GM19238 (cell line): ENCODE data around the gene SLC12A9.
"Not testable (repeated sequence)": the region's sequence is repeated elsewhere in the genome, so short reads cannot be mapped to it uniquely, and the experiment has no call there.

Experiments used
- DNase-seq: peaks from one replicate; pipeline ENCODE4 v3.0.0; 2011; ENCODE audit warnings: low spot score; ENCODE audit not compliant: insufficient read length

The SLC12A9 gene, protein sequence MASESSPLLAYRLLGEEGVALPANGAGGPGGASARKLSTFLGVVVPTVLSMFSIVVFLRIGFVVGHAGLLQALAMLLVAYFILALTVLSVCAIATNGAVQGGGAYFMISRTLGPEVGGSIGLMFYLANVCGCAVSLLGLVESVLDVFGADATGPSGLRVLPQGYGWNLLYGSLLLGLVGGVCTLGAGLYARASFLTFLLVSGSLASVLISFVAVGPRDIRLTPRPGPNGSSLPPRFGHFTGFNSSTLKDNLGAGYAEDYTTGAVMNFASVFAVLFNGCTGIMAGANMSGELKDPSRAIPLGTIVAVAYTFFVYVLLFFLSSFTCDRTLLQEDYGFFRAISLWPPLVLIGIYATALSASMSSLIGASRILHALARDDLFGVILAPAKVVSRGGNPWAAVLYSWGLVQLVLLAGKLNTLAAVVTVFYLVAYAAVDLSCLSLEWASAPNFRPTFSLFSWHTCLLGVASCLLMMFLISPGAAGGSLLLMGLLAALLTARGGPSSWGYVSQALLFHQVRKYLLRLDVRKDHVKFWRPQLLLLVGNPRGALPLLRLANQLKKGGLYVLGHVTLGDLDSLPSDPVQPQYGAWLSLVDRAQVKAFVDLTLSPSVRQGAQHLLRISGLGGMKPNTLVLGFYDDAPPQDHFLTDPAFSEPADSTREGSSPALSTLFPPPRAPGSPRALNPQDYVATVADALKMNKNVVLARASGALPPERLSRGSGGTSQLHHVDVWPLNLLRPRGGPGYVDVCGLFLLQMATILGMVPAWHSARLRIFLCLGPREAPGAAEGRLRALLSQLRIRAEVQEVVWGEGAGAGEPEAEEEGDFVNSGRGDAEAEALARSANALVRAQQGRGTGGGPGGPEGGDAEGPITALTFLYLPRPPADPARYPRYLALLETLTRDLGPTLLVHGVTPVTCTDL

DNA sequence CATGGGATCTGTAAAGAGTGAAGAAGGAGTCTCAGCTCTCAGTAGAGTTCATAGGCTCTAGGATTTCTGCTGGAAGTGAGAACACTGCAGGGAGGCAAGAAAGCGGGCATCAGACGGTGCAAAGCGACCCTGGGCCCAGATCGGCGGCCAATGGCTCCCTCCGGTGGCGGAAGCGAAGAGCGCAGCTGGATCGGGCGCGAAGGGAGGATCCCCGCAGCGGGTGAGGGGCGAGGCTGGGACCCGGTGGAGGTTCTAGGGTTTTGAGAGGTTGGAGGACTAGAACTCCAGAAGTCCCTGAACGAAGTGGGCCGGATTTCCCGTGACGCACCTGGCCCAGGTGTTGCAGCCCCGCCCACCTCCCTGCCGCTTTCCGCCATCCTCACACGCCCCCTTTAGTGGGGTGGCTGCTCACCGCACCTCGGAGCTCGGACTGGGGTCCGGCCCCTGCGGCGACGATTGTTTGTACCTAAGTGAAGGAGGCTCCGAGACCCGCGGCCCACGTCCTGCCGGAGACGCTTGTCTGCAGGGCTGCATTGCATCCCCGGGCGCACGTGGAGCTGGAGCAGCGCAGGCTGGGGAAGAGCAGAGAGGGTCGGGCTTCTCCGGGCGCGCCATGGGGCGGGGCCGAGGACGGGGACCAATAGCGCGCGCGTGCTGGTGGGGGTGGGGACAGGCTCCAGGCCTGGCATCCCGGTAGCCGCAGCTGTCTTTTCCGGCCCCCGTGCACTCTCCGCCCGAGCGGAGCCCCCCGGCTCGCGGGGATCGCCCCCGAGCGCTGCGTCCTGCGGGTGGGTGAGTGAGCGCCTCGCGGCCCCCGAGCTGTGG, at the start of gene SLC12A9:
SLC12A9 (plus strand) TSS at position 666 of the 825 bp plus-strand sequence. CDS start 1,485 bp downstream, outside the sequence.
- peak; percentile 98 for DNase-seq

DNA sequence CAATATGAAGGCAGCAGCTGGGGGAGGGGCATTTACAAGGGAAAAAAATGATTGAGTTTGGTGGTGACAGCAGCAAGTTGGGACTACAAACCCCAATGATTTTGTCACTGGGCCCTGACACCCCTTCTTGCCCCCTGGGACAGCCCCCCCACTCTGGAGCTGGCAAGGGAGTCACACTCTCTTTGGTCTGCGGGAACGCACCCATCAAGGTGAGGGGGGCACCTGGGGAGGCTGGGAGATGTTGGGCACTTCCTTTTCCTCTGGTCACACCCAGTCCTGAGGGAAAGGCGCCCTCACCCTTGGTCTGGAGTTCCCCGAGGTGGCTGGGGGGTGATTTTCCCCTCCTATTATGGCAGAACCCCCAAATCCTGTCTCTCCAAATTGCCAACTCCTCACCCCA, 49.6 kb upstream of the SLC12A9 start:
- DNase-seq, result no peak

DNA sequence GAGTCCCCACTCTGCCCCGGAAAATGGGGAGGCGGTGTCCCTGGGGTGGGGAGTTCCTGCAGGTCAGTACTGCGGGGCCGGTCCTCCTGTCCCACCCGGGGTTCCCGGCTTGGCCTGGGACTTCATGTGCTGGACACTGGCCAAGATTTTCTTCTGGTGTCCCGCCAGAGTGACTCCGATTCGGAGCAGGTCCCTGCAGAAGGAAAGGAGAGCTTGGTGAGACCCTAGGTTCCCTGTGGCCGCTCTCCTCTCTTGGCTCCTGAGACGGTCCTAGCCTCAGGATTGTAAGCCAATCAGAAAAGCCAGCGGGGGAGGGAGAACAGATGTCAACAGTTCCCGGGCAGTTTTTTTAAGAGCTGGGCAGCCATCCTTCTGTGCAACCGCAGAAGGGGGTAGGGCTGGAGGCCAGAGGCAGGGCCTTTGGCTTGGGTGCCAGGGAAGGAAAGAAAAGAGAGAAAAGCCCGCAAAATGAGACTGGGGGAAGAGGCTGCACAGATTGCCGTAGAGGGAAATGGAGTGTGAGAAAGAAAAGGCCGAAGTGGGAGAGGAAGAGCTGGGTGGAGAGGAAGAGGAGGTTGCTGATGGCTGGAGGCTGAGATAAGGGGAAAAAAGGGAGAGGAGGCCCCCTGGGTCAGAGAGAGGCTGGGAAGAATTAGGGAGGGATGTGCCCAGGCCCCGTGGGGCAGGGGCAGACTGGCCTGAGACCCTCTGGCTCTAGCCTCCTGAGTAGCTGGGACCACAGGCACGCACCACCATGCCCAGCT, 48.9 kb upstream of the SLC12A9 start:
- DNase-seq, result peak; percentile 92

DNA sequence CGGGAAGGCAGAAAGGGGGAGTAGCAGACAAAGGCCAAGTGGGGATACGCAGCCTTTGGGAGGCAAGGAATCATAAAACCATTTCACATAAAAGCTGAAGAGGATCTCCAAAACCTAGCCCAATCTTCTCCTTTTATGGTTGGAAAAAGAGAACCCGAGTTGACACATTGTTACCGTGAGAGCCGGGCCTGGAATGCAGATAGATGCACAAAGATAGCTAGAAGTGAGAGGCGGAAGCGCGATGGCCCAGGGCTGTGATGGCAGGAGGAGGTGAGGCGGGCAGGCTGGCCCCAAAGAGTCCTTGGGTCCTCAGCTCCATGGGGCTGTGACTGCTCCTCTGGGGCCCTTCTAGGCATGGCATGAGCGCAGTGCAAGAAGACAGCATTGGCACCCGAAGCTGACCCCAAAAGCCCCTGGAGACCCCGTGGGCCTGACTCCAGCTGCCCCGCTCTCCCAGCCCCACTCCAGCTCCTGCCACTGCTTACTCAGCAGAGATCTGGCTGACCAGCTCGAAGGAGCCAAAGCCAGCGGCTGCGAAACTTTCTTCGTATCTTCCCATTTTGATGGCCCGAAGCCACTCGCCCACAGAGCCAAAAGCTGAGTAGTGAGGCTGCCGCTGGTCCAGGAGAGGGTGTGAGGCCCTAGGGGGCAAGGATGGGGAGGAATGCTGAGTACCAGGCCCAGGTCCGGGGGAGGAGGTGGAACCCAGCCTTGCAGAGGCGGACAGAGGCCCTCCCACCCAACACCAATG, 47.7 kb upstream of the SLC12A9 start:
- no peak for DNase-seq

DNA sequence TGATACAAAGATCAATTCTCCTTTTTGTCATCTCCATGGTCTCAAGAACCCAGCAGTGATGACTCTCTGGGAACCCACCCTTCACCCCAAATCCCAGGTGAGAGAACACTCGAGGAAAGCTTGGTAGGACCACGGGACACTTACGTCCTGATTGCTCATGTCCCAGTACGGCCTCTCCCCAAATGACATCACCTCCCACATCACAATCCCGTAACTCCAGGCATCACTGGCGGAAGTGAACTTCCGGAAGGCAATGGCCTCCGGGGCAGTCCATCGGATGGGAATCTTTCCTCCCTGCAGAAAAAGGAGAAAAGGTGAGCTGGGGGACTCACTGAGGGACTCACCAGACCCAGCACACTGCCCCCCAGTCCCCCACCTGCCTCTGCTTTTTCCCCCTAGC, 46.2 kb upstream of the SLC12A9 start:
- no peak for DNase-seq

DNA sequence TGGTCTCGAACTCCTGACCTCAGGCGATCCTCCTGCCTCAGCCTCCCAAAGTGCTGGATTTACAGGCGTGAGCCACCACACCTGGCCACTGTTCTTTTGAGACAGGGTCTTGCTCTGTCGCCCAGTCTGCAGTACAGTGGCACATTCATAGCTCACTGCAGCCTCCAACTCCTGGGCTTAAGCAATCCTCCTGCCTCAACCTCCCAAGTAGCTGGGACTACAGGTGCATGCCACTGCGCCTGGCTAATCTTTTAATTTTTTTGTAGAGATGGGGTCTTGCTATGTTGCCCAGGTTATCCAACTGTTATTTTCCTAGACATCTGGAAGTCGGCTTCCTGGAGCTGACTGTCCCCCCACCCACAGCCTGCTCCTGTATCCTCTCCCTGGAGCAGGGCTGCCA, 45.6 kb upstream of the SLC12A9 start:
- DNase-seq, result not testable (repeated sequence)

DNA sequence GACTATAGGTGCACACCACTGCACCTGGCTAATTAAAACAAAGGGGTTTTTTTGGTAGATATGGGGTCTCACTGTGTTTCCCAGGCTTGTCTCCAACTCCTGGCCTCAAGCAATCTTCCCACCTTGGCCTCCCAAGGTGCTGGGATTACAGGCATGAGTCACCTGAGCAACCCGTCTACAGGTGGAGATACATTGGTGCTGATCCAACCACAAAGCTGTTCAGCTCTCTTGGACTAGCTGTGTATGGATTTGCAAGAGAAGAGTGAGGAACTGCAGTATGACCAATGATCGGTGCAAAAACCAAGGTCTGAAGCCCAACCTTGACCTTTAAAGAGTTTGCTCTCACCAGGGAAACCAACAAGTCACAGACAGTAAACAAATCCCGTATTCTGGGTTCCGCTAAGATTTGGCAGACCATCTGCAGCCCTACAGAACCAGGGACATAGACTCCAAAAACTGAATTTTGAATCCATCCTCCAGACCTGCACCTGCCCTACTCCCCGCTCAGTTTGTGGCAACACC, 44.1 kb upstream of the SLC12A9 start:
- DNase-seq, result no peak

DNA sequence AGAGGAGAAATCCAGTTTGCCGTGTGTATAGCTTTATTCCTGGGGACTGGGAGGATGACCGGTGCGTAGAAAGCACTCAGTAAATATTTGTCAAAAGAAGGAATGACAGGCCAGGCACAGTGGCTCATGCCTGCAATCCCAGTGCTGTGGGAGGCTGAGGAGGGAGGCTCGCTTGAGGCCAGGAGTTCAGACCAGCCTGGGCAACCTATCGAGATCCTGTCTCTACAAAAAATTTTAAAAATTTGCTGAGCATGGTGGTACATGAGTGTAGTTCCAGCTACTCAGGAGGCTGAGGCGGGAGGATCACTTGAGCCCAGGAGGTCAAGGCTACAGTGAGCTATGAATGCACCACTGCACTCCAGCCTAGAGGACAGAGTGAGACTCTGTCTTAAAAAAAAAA, 41.0 kb upstream of the SLC12A9 start:
- no peak for DNase-seq

DNA sequence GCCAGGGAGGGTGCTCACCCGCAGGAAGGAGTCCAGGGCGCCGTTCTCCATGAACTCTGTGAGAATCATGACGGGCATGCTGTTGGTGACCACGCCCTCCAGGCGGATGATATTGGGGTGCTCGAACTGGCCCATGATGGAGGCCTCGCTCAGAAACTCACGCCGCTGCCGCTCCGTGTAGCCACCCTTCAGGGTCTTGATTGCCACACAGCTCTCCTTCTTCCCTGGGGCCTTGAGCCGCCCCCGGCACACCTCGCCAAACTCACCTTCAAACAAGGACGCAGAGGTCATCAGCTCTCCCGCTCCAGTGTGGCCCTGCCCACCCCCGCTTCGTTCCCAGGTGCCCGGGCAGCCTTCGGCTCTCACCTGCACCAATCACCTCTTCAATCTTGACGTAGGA, 39.8 kb upstream of the SLC12A9 start:
- DNase-seq, result no peak

DNA sequence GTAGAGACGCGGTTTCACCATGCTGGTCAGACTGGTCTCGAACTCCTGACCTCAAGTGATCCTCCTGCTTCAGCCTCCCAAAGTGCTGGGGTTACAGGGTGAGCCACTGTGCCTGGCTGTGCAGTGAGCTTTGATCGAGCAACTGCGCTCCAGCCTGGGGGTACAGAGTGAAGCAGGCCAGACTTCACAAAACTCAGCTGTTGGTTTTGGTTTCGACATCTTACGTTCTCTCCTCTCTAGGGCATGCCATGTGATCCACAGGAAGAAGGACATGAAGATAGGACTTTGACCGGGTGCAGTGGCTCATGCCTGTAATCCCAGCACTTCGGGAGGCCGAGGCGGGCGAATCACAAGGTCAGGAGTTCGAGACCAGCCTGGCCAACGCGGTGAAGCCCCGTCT, 36.0 kb upstream of the SLC12A9 start:
- DNase-seq, result not testable (repeated sequence)

DNA sequence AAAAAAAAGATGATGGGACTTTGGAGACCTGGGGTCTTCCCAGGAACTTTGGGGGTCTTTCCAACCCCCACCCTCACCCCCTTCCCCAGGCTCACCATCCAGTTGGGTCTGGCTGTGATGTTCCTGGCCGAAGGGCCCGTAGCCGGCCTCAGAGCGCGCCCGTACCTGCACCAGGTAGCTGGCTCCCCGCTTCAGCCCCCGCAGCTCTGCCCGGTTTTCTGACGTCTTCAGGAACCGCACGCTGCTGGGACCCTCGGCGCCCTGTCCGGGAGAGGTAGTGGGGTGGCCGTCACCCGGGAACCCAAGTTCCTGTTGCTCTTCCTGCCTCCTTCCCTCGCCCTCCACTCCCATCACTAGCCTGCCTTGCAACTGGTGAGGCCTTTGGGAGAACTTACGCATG, 35.4 kb upstream of the SLC12A9 start:
- DNase-seq, result no peak

DNA sequence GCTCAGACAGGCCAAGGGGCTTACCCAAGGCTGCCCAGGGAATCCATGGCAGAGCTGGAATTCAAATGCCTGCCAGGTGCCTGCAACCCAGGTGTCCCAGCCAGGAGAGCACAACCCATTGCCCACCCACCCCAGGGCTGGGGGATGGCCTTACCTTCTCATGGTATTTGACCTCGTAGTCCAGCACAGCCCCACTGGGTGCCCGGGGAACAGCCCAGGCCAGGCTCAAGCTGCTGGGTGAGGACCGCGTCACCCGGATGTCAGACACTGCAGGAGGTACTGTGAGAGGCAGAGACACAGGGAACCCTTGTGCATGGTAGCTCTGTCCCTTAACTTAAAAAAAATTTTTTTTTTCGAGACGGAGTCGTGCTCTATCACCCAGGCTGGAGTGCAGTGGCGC, 34.1 kb upstream of the SLC12A9 start:
- DNase-seq, result no peak

DNA sequence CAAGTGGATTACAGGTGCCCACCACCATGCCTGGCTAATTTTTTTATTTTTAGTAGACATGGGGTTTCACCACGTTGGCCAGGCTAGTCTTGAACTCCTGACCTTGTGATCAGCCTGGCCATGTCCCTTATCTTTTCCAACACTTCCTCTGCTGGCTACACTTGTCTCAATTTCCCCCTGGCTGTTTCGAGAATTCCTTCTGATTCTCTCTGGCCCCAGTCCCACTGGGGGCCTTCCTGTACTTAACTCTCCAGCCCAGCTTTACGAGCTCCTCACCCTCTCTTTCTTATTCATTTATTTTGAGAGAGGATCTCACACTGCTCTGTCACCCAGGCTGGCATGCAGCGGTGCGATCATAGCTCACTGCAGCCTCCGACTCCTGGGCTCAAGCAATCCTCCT, 33.7 kb upstream of the SLC12A9 start:
- no peak for DNase-seq

DNA sequence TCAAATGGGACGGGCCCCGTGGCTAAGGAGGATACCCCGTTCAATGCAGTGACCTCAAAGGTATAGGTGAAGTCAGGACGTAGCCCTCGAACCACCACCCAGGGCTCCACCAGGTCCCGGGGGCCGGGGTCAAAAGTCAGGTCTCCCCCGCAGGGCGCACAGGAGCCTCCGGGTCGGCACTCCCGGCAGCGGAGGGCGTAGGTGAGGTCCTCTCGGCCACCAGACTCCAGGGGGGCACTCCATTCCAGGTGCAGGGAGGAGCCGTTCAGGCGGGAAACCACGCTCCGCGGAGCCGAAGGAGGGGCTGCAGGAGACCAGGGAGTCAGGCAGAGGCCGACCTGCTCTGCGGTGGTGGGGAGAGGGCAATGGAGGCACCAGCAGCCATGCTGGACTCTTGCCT, 32.9 kb upstream of the SLC12A9 start:
- DNase-seq, result no peak

DNA sequence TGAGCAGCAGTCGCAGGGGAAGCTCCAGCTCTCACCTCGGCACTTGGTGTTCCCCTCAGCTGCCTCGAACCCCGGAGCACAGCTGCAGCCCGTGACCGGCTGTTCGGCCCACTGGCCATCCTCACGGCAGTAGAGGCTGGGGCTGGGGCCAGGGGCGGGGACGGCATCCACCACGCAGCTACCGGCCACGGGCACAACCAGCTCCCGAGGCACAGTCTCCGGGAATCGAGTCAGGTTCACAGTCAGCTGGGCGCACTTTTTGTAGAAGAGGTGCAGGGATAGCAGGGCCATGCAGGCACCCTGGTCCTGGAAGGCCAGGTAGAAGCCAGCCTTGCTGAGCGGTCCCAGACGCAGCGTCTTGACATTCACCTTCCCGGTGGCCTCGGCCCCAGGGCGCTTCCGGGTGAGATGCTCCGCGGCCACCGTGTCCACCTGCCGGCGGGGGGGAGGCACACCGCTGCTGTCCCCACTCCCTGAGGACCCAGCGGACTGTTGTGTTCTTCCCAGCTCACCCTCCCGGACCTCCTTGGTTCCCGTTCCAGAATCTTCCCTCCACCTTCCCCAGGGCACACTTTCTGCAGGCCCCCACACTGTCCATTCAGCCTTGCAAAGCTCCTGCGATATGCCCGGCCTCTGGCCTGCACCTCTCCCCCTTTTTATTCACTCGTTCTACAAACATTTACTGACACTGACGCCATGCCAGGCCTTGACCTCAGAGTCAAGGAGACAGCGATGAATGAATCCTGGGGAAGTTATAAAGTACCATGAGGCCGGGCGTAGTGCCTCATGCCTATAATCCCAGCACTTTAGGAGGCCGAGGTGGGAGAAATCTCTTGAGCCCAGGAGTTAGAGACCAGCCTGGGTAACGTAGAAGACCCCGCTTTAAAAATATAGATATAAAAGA, 30.0 kb upstream of the SLC12A9 start:
- DNase-seq, result no peak

DNA sequence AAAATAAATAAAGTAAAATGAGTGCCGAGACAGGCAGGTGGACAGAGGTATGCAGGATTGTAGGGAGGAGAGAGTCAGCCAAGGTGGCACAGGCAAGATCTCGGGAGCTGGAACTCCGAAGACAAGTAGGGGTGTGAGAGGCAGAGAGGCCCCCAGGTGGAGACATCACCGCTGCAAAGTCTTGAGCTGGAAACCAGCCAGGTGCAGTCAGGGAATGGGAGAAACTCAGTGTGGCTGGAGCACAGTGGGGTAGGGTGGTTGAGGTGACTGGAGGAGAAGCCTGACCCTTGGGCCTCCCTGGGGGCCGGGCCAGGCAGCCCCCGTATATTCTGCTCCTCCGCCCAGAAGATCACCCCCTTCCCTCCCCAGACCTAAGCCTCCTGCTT, 29.4 kb upstream of the SLC12A9 start:
- DNase-seq, result no peak

DNA sequence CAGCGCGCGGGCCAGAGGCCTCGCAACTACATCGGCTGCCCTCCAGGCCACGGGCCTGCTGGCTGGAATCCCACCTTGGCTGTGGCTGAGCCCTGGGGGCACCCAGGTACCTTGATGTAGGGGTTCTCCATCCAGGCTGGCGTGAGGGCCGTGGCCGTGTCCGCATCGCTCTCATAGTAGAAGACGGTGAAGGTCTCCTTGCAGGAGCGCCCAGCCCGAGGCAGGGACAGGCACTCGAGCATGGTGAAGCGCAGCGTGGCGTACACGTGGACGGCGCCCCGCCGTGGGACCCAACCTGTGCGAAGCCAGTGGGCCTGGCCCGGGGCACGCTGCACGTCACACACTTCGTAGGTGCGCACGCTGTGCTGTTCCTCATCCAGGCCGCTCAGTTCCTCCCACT, 29.0 kb upstream of the SLC12A9 start:
- no peak for DNase-seq

DNA sequence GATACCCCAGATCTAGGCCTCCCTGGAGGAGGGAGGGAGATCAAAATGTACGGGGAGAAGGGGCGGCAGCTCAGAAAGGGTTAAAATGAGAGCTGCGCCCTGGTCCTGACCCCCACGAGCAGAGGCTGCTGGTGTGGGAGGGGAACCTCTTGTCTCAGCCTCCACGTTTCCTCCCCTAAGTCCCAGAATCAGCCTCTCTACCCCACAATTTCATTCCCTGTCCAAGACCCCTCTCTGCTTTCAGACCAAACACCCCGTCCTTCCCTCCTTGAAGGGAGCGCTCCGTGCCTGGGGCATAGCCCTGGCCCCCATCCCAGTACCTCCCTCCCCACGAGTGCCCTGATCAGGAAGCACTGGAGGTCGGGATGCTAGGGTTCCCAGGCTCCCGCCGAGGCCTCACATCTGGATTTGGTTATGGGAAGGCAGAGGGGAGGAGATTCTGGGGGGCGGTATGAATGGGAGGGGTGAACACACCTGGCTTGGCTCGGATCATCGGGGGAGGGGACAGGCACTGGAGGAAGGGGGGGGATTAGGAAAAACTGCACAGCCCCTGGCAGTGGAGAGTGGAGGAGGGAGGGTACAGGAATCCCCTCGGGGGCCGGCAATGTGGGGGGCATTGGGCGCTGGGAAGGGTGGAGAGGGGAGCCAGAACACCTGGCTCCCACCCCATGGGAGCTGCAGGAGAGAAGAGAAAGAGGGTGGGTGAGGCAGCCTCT, 27.9 kb upstream of the SLC12A9 start:
- no peak for DNase-seq
